ENCODE measurements around the gene GAREM1.
"Not testable (repeated sequence)": the region's sequence is repeated elsewhere in the genome, so short reads cannot be mapped to it uniquely, and the experiment has no call there.

GAREM1 gene

GRCh38 chr18:32349728-32350395 is 120.8 kb downstream of the GAREM1 start:
- TF ChIP-seq CTCF (conservative IDR thresholded peaks at IDR 0.05; ENCODE audit: control insufficient read depth, insufficient read depth, low read depth, low read length) = no peak
- peak; percentile 97 for DNase-seq (ENCODE audit: low read depth)
- peak overlapping the region; percentile 15 for H3K4me3 ChIP-seq (ENCODE audit: control insufficient read depth, low read depth, low read length)

DNA sequence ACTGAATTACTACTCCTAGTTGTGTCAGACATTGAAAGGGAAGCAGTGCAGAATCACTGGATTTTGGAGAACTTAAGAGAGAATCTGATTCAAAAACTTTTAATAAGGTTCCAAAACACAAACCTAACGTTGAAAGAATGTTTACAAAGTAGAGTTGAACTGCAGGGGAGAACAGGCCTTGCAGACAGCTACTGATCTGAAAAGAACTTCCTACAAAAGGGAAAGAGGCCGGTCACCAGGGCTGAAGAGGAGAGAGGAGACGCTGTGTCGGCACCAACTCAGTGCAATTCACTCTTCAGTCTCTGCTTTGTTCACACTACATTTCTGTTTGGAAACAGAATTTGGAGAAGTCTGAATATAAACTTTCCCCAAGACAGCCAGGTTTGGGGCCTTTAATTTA is 124.0 kb downstream of the GAREM1 start:
- no peak overlapping the region for H3K4me3 ChIP-seq (ENCODE audit: control insufficient read depth, low read depth, low read length)
- no peak for DNase-seq (ENCODE audit: low read depth)
- no peak for TF ChIP-seq CTCF (conservative IDR thresholded peaks at IDR 0.05; ENCODE audit: control insufficient read depth, insufficient read depth, low read depth, low read length)

DNA sequence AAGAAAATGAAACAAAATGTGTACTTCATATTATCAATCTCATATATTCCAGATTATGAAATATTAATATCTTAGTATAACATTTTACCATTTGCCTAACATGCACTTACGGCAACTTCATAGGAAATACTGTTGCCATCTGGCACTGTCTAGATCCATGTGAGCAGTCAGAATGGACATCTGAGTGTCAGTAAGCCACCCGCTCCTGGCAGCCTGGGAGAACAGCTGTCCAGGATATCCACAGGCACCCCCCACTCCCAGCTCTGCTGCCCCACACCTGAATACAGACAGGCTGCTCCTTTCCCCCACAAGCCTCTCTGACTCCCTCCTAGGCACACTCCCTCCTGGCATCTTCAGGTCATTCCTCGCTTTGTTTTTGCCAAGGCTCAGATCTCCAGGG is 127.0 kb downstream of the GAREM1 start:
- DNase-seq (ENCODE audit: low read depth) = no peak
- H3K4me3 ChIP-seq (ENCODE audit: control insufficient read depth, low read depth, low read length) = no peak overlapping the region
- no peak for TF ChIP-seq CTCF (conservative IDR thresholded peaks at IDR 0.05; ENCODE audit: control insufficient read depth, insufficient read depth, low read depth, low read length)

DNA sequence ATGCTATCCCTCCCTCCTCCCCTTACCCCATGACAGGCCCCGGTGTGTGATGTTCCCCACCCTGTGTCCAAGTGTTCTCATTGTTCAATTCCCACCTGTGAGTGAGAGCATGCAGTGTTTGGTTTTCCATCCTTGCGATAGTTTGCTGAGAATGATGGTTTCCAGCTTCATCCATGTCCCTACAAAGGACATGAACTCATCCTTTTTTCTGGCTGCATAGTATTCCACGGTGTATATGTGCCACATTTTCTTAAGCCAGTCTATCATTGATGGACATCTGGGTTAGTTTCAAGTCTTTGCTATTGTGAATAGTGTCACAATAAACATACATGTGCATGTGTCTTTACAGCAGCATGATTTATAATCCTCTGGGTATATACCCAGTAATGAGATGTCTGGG is 129.6 kb downstream of the GAREM1 start:
- H3K4me3 ChIP-seq (ENCODE audit: control insufficient read depth, low read depth, low read length); DNase-seq (ENCODE audit: low read depth): not testable (repeated sequence)

DNA sequence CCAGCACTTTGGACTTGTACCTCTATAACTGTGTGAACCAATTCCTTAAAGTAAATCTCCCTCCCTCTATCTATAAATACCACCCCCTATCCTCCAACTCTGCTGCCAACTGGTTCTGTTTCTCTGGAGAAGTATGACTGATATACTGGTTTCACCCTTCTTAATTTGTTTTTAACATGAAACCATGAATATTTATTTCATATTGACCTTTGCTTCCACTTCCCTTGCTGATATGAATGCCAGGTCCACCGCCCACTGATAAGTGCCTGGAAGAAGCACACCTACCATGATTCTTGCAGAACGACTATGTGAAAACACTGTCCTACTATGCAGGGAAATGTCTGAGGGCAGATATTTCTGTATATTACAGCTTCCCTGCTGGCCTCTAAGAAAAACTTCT is 131.6 kb downstream of the GAREM1 start:
- H3K4me3 ChIP-seq (ENCODE audit: control insufficient read depth, low read depth, low read length) = no peak overlapping the region
- TF ChIP-seq CTCF (conservative IDR thresholded peaks at IDR 0.05; ENCODE audit: control insufficient read depth, insufficient read depth, low read depth, low read length) = no peak
- no peak for DNase-seq (ENCODE audit: low read depth)

DNA sequence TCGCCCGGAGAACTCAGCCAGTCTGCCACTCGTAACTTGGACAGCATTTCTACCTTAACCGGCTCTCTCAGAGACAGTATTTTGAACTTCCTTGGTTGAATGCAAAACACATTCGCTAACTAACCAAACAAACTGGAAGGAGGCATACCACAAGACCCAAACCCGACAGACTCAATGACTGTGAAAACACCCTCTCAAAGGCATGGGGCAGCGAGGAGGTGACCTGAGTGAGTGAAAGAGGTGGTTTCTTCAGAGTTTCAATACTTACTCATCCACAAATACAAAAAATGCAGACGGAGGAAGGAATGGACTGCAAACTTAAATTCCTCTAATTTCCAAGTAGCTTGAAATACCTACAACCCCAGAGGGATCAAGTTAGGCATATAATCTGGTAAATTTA is 132.9 kb downstream of the GAREM1 start:
- TF ChIP-seq CTCF (conservative IDR thresholded peaks at IDR 0.05; ENCODE audit: control insufficient read depth, insufficient read depth, low read depth, low read length) = no peak
- DNase-seq (ENCODE audit: low read depth) = no peak
- no peak overlapping the region for H3K4me3 ChIP-seq (ENCODE audit: control insufficient read depth, low read depth, low read length)

- DNase-seq (ENCODE audit: low read depth) = no peak
- no peak overlapping the region for H3K4me3 ChIP-seq (ENCODE audit: control insufficient read depth, low read depth, low read length)
- TF ChIP-seq CTCF (conservative IDR thresholded peaks at IDR 0.05; ENCODE audit: control insufficient read depth, insufficient read depth, low read depth, low read length) = no peak
These were observed 133.3 kb downstream of the GAREM1 start for GRCh38 chr18:32337347-32337746.

All from fibroblast of mammary gland (primary cell).